Heart left ventricle (tissue), 13 donors: Measurements from ENCODE around the gene ERBB2.
"Not testable (repeated sequence)": the region's sequence is repeated elsewhere in the genome, so short reads cannot be mapped to it uniquely, and the experiment has no call there.

Experiments
- CTCF ChIP-seq, 12 donors: fragments of 200-600 bp; sonication (generic) in 4 of 12; IDR thresholded peaks; one replicate each; pipeline versions ENCODE4 v1.5.0 to v1.8.0; 2018 to 2022; ENCODE audit warnings: antibody characterized with exemption in 12 of 12, mild to moderate bottlenecking in 5 of 12
- POLR2A ChIP-seq, 2 donors: fragments of 450-650 bp; IDR thresholded peaks; one replicate each; pipeline ENCODE4 v1.6.1; 2017; ENCODE audit warnings: antibody characterized with exemption in 2 of 2, mild to moderate bottlenecking in 2 of 2, moderate library complexity in 2 of 2
- donor health status: ischemic (EF 13 %, LVEDD 7.1; RV severe dilation, severe dysfunction).
- donor health status: DM: no; HTN: yes; CAD: no.
- donor health status: DM: no; HTN: no; CAD: no.
- donor health status: ischemic (EF 25% LVEDD 6.9; RV normal size, moderate dysfunction).
- donor health status: ischemic (EF 25% LVEDD 5.7; RV mildly dilated, moderate dysfunction).
- donor health status: ischemic (EF 35%, LVEDD 5.7; RV mildly dilated, moderate dysfunction).
- donor health status: nonischemic (EF 11% LVEDD 7.7; RV severe dilation, severe dysfunction).
- donor health status: DM: yes; HTN: yes; CAD: no.
- donor health status: PGD.
- donor health status: ischemic (EF 29% LVEDD 5.4; RV normal size, mild dysfunction).
- donor health status: nonischemic (EF 23%, LVEDD 6.1; RV moderate dilation, normal function).

GRCh38 chr17:39725923-39726322 lies 26.1 kb downstream of the ERBB2 start:
- not testable (repeated sequence) for TF ChIP-seq POLR2A, CTCF (IDR thresholded peaks at IDR 0.05)
